ENCODE measurements around the gene MVB12A.

MVB12A gene

GRCh38 chr19:17419621-17420474 lies at the start of gene MVB12A:
MVB12A (plus strand) TSS chr19:17420047; CDS start chr19:17420136, 89 bp downstream.
- DNase-seq, result peak; percentile 86

GRCh38 chr19:17376935-17377600 lies 42.8 kb upstream of the MVB12A start, which contains the start of gene PLVAP:
PLVAP (minus strand) TSS chr19:17377342; CDS start chr19:17377288, 54 bp downstream.
- DNase-seq, result no peak

GRCh38 chr19:17378271-17378670 lies 41.6 kb upstream of the MVB12A start:
- no peak for DNase-seq

- no peak for DNase-seq
Observed at GRCh38 chr19:17379221-17379631, 40.6 kb upstream of the MVB12A start.

- DNase-seq, result no peak
Observed at GRCh38 chr19:17380426-17381138, 39.3 kb upstream of the MVB12A start.

GRCh38 chr19:17385878-17386611 lies 33.8 kb upstream of the MVB12A start:
- no peak for DNase-seq

GRCh38 chr19:17389288-17389687 lies 30.6 kb upstream of the MVB12A start:
- DNase-seq, result no peak

GRCh38 chr19:17389957-17390664 lies 29.7 kb upstream of the MVB12A start:
- no peak for DNase-seq

- no peak for DNase-seq
Observed at GRCh38 chr19:17390665-17391370, 29.0 kb upstream of the MVB12A start.

GRCh38 chr19:17391371-17392151 lies 28.3 kb upstream of the MVB12A start:
- no peak for DNase-seq

- DNase-seq, result no peak
Observed at GRCh38 chr19:17393002-17393401, 26.8 kb upstream of the MVB12A start.

- DNase-seq, result no peak
Observed at GRCh38 chr19:17393914-17394313, 25.9 kb upstream of the MVB12A start, which contains the start of gene CCDC194. CCDC194 (minus strand) TSS chr19:17394196; CDS start chr19:17394158, 38 bp downstream.

GRCh38 chr19:17394891-17395415 lies 24.9 kb upstream of the MVB12A start:
- DNase-seq, result no peak

- no peak for DNase-seq
Observed at GRCh38 chr19:17398902-17399527, 20.8 kb upstream of the MVB12A start.

- DNase-seq, result no peak
Observed at GRCh38 chr19:17401628-17402027, 18.2 kb upstream of the MVB12A start.

GRCh38 chr19:17402982-17403855 lies 16.6 kb upstream of the MVB12A start:
- no peak for DNase-seq

GRCh38 chr19:17404015-17404414 lies 15.8 kb upstream of the MVB12A start:
- DNase-seq, result no peak

GRCh38 chr19:17404621-17405249 lies 15.1 kb upstream of the MVB12A start:
- DNase-seq, result no peak
